GM12872 (cell line): Measurements from ENCODE around the gene WRAP73.

Experiments
- TF ChIP-seq, protein P1 (sequence below): IDR thresholded peaks from 3 replicates; pipeline ENCODE4 v1.5.1; 2011; ENCODE audit warnings: low read depth, mild to moderate bottlenecking, low read length, moderate library complexity; ENCODE audit not compliant: insufficient read depth

WRAP73 gene

DNA sequence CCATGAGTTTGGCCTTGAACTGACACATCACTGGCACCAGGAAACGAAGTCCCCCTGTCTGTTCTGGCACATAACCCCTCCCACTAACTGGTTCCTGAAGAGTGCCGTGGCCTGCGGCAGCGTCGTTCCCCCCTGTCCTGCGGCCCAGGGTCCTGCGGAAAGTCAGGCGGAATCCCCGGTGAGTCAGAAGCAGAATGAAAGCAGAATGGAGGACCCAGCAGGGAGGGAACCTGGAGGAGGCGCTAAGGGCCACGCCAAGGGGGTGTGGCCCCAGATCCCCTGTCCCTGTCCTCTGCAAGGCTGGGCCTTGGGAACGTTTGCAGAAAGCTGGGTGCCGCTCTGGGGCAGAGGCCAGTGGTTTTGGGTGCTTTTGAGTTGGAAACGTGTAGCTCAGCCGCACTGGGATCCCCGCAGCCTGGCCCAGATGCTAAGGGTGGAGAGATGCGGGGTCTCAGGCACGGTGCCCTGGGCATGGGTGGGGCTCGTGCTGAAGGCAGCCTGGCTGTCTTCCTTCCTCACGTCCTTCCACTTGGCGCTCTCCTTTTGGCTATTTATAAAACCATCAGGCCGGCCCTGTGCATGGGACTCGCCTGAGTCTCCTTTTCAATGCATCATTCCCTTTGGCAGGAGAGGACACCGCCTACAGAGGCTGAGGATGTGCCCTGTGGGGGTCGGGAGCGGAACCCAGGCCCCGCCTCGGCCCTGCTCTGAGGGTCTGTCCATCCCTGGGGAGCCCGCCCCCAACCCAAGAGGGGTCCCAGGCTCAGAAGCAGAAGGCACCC lies 38.6 kb upstream of the WRAP73 start:
- TF ChIP-seq, protein P1, sequence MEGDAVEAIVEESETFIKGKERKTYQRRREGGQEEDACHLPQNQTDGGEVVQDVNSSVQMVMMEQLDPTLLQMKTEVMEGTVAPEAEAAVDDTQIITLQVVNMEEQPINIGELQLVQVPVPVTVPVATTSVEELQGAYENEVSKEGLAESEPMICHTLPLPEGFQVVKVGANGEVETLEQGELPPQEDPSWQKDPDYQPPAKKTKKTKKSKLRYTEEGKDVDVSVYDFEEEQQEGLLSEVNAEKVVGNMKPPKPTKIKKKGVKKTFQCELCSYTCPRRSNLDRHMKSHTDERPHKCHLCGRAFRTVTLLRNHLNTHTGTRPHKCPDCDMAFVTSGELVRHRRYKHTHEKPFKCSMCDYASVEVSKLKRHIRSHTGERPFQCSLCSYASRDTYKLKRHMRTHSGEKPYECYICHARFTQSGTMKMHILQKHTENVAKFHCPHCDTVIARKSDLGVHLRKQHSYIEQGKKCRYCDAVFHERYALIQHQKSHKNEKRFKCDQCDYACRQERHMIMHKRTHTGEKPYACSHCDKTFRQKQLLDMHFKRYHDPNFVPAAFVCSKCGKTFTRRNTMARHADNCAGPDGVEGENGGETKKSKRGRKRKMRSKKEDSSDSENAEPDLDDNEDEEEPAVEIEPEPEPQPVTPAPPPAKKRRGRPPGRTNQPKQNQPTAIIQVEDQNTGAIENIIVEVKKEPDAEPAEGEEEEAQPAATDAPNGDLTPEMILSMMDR = no peak

DNA sequence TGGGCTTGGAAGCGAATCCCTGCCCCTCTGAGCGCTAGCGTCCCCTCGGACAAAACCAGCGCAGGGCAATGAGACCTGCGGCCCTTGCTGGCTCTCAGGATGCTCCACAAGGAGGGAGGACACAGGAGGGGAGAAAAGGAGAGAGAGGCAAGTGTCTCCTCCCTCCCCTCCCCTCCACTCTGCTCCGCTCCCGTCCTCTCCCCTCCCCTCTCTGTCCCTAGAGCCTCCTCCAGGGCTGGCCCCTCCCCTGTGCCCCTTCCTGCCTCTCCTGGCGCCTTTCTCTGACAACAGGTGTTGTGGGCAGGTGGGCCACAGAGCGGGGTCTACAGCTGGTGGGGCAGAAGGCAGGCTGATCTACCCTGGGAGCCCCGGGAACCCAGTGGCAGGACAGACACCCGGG lies 37.6 kb upstream of the WRAP73 start:
- TF ChIP-seq, protein P1 = no peak

DNA sequence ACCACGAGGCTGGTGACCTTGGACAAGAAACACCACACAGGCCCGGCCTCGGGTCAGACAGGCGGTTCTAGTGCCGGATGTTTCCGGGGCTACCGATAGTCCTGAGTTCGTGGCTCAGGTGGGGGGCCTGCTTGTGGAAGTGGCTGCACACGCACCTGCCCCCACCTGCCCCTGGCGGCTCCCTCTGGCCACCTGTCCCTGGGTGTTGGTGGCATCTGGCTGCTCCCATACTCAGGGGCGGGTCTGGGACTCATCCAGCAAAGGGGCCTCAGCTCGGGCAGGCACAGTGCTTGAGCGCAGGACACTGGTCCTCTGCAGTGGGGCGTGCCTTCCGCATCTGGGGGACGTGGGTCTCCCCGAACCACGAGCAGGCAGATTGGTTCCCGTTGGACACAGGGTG lies 36.0 kb upstream of the WRAP73 start:
- TF ChIP-seq, protein P1 = no peak

DNA sequence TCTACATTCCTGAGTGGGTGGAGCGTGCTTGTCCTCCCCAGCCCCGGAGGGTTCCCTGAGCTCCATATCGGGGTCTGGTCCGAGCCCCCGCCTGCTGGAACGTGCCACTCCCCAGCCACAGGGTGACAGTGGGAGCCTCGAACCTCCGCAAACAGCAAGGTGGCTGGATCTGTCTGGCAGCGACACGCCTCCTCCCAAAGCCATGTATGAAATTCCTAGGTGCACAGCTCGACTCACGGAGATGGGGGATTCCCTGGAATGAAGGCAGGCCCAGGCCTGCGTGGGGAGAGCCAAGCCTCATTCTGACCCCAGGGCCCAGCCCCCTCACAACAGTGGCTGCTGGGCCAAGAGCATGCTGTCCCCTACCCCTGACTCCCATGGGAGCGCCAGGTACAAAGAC lies 35.3 kb upstream of the WRAP73 start:
- TF ChIP-seq, protein P1 = no peak

DNA sequence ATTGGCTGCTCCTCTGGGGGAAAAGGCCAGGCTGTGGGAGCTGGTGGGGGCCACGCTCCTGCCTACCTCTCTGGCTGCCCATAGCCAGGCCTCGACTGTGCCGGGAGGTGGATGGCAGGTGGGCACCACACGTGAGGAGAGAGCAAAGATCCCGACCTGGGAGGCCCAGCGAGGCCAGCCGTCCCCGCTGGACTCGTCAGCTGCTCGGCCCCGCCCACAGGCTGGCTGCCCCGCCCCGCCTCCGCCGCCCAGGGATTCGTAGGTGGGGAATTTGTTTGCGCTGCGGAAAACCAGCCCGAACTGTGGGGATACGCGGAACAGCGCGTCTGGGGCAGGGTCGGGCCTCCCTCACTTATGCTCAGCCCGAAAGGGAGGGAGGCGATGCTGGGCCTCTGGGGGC lies 34.1 kb upstream of the WRAP73 start:
- TF ChIP-seq, protein P1 = no peak

DNA sequence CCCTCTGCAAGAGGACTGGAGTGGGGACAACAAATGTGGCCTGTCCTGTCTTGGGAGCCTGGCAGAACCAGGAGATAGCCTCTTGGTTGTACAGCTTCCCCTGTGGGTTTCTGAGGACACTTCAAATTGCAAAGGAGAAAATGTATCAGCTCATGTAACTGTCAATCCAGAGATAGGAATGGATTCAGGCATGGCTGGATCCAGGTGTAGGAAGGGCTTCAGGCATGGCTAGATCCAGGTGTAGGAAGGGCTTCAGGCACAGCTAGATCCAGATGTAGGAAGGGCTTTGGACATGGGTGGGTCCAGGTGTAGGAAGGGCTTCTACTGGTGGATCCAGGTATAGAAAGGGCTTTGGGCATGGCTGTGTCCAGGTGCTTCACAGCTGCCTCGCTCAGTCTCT lies 33.3 kb upstream of the WRAP73 start:
- TF ChIP-seq, protein P1 = no peak

DNA sequence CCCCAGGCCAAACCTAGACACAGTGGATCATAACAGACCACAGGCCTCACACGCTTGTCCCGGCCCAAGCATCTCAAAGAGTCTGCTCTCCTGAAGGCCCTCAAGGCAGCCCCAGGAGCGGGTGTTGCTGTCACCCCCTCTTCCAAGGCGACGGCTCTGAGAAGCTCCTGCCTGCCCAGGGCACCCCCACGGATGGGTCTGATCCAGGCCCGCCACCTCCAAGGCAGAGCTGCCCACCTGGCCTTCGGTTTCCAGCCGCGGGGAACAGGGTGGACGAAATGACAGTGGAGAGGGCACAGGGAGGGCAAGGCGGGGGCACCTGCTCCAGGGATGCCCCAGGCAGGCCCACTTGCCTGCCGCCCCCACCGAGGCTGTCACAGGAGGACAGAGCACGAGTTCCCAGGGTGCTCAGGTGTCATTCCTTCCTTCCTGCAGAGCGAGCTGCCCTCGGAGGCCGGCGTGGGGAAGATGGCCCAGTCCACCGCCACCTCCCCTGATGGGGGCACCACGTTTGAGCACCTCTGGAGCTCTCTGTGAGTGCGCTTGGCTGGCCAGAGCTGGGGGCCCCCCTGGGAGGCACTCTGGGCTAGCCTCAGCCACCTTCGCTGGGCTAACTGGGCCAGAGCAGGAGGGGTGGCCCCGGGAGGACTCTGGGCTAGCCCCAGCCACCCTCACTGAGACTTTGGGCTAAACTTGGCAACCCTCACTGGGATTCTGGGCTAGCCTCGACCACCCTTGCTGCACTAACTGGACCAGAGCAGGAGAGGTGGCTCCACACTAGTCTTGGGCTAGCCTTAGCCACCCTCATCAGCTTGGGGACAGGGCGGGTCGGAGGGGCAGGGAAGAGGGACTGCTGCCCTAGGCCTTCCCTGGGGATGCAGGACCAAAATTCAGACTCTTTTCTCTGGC lies 32.2 kb upstream of the WRAP73 start:
- TF ChIP-seq, protein P1 = no peak
